HL-60 (cell line): ENCODE data around the gene POLR2C.

Source experiments
- DNase-seq, 2 experiments: peaks; one replicate each; pipeline ENCODE4 v3.0.0-alpha.2; 2010 to 2020; ENCODE audit warnings: low read depth in 1 of 2, low spot score in 1 of 2
- H3K27ac ChIP-seq: fragments of 250-450 bp; sonication (Bioruptor Pico); replicated peaks from 2 replicates; pipeline ENCODE4 v1.5.1; 2020; ENCODE audit warnings: mild to moderate bottlenecking, moderate library complexity
- H3K27me3 ChIP-seq: fragments of 250-450 bp; sonication (Bioruptor Pico); 2 replicates; pipeline ENCODE4 v1.5.1; 2021; ENCODE audit warnings: mild to moderate bottlenecking, moderate library complexity; ENCODE audit not compliant: insufficient read depth, poor library complexity, severe bottlenecking
- H3K4me3 ChIP-seq: replicated peaks from 2 replicates; pipeline ENCODE4 v1.5.1; 2011; ENCODE audit warnings: mild to moderate bottlenecking, control low read depth, low read length; ENCODE audit not compliant: insufficient read depth
- GABPA ChIP-seq: IDR thresholded peaks from 2 replicates; pipeline ENCODE4 v1.6.1; 2012; ENCODE audit warnings: low read depth
- POLR2AphosphoS5 ChIP-seq: IDR thresholded peaks from 2 replicates; pipeline ENCODE4 v1.6.1; 2012; ENCODE audit warnings: low read depth
- SPI1 ChIP-seq: IDR thresholded peaks from 2 replicates; pipeline ENCODE4 v1.6.1; 2012; ENCODE audit warnings: low read depth, mild to moderate bottlenecking, borderline replicate concordance
- TF ChIP-seq, protein P1 (sequence below): IDR thresholded peaks from 2 replicates; pipeline ENCODE4 v1.6.1; 2012; ENCODE audit warnings: low read depth; ENCODE audit not compliant: insufficient replicate concordance
- TF ChIP-seq, protein P2 (sequence below): IDR thresholded peaks from one replicate; pipeline ENCODE4 v1.5.1; 2011; ENCODE audit warnings: low read length, control low read depth, inconsistent platforms; ENCODE audit not compliant: insufficient read depth

Gene POLR2C

DNA sequence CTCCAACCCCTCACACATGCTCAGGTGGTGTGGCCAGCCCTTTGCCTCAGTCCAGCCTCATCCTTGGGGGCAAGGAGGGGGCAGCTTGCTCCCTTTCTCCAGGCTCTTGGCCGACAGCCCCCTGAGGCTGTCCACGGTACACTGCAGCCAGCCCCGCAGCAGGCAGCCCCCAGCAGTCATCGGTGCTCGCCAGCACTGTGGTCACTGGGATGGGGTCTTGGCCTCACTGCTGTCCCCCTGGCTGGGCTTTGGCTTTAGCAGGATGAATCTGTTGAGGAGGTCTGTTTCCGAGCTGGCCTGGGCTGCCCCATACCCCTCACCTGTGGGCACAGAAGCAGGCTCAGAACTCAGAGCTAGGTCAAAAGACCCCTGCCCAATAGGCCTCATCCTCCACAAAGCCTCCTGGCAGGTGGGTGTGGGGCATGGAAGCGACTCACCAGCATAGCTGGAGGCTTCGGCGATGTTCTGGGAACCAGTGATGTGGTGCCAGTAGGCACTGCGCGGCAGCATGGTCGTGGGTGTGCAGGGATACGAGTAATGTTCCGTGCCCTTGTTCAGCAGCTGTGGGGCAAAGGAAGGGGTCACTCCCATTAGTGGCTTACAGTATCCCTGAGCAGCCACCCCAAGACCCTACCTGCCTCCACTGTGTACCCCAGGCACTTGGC is 10.8 kb downstream of the POLR2C start:
- TF ChIP-seq SPI1 (no peak), GABPA (no peak), POLR2AphosphoS5 (no peak)
- TF ChIP-seq, protein P1, sequence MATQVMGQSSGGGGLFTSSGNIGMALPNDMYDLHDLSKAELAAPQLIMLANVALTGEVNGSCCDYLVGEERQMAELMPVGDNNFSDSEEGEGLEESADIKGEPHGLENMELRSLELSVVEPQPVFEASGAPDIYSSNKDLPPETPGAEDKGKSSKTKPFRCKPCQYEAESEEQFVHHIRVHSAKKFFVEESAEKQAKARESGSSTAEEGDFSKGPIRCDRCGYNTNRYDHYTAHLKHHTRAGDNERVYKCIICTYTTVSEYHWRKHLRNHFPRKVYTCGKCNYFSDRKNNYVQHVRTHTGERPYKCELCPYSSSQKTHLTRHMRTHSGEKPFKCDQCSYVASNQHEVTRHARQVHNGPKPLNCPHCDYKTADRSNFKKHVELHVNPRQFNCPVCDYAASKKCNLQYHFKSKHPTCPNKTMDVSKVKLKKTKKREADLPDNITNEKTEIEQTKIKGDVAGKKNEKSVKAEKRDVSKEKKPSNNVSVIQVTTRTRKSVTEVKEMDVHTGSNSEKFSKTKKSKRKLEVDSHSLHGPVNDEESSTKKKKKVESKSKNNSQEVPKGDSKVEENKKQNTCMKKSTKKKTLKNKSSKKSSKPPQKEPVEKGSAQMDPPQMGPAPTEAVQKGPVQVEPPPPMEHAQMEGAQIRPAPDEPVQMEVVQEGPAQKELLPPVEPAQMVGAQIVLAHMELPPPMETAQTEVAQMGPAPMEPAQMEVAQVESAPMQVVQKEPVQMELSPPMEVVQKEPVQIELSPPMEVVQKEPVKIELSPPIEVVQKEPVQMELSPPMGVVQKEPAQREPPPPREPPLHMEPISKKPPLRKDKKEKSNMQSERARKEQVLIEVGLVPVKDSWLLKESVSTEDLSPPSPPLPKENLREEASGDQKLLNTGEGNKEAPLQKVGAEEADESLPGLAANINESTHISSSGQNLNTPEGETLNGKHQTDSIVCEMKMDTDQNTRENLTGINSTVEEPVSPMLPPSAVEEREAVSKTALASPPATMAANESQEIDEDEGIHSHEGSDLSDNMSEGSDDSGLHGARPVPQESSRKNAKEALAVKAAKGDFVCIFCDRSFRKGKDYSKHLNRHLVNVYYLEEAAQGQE = no peak
- TF ChIP-seq, protein P2, sequence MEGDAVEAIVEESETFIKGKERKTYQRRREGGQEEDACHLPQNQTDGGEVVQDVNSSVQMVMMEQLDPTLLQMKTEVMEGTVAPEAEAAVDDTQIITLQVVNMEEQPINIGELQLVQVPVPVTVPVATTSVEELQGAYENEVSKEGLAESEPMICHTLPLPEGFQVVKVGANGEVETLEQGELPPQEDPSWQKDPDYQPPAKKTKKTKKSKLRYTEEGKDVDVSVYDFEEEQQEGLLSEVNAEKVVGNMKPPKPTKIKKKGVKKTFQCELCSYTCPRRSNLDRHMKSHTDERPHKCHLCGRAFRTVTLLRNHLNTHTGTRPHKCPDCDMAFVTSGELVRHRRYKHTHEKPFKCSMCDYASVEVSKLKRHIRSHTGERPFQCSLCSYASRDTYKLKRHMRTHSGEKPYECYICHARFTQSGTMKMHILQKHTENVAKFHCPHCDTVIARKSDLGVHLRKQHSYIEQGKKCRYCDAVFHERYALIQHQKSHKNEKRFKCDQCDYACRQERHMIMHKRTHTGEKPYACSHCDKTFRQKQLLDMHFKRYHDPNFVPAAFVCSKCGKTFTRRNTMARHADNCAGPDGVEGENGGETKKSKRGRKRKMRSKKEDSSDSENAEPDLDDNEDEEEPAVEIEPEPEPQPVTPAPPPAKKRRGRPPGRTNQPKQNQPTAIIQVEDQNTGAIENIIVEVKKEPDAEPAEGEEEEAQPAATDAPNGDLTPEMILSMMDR = no peak
- DNase-seq = no peak
- Histone ChIP-seq H3K27ac (no peak overlapping the region), H3K4me3 (no peak overlapping the region), H3K27me3 (no peaks in the 10 kb centered on the region)

DNA sequence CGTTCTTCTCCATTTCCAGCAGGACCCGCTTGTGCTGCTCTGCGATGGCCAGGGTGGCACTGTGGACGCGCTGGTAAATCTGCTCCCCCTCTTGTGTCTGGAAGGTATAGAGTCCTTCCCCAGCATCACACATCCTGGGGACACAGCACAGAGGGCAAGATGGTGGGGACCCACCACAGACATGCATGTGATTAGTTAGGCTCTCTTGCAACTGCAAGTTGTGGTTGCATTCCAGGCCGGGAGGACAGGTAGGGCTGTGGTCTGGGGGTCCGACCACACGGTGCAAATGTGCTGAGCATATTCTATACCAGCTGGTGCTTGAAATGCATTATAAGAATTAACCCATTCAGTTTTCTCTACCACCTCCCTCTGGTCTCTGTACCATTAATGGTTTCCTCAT is 11.4 kb downstream of the POLR2C start:
- H3K27ac ChIP-seq = no peak overlapping the region
- no peak for TF ChIP-seq SPI1
- TF ChIP-seq, protein P2 = no peak
- TF ChIP-seq, protein P1 = no peak
- no peak for TF ChIP-seq POLR2AphosphoS5
- TF ChIP-seq GABPA = no peak
- no peak for DNase-seq
- H3K4me3 ChIP-seq = no peak overlapping the region
- H3K27me3 ChIP-seq = no peaks in the 10 kb centered on the region

GRCh38 chr16:57474671-57475661 is 12.5 kb downstream of the POLR2C start:
- Histone ChIP-seq H3K27ac (no peak overlapping the region), H3K4me3 (no peak overlapping the region), H3K27me3 (peaks cover 7% of the 10 kb centered on the region)
- TF ChIP-seq POLR2AphosphoS5 = no peak
- TF ChIP-seq GABPA = no peak
- no peak for TF ChIP-seq SPI1
- TF ChIP-seq, protein P2 = no peak
- no peak for DNase-seq
